H1 (cell line): Measurements from ENCODE around the gene NAT8L. TPM values are rescaled to one million over a fixed set of nuclear protein-coding genes. Genes with fewer than 3 reads are reported as not detected.

Experiments used
- CEBPB ChIP-seq: IDR thresholded peaks from 2 replicates; pipeline ENCODE4 v1.6.1; 2012; ENCODE audit warnings: low read depth, low read length
- CREB1 ChIP-seq: IDR thresholded peaks from 2 replicates; pipeline ENCODE4 v1.6.1; 2012; ENCODE audit warnings: inconsistent platforms
- CTBP2 ChIP-seq: IDR thresholded peaks from 2 replicates; pipeline ENCODE4 v1.7.0; 2011; ENCODE audit warnings: borderline replicate concordance, mild to moderate bottlenecking, moderate library complexity, mixed read lengths, low read length; ENCODE audit not compliant: insufficient read depth, insufficient read length
- EZH2 ChIP-seq: fragments of 200-600 bp; sonication (generic); IDR thresholded peaks from 2 replicates; pipeline ENCODE4 v1.7.1; 2012; ENCODE audit warnings: low read depth, mild to moderate bottlenecking, moderate library complexity, low read length, inconsistent platforms; ENCODE audit not compliant: severe bottlenecking
- FOSL1 ChIP-seq: IDR thresholded peaks from 2 replicates; pipeline ENCODE4 v1.6.1; 2011; ENCODE audit warnings: mild to moderate bottlenecking, low read depth, low read length, moderate library complexity; ENCODE audit not compliant: insufficient read depth
- GTF2F1 ChIP-seq: IDR thresholded peaks from 2 replicates; pipeline ENCODE4 v1.6.1; 2012; ENCODE audit warnings: low read depth, low read length, improper control_type of control experiment, borderline replicate concordance
- MAX ChIP-seq: IDR thresholded peaks from 2 replicates; pipeline ENCODE4 v1.6.1; 2012; ENCODE audit warnings: inconsistent platforms
- RBBP5 ChIP-seq: IDR thresholded peaks from 2 replicates; pipeline ENCODE4 v1.7.1; 2012; ENCODE audit warnings: low read depth, mild to moderate bottlenecking, inconsistent platforms, low read length, moderate library complexity, borderline replicate concordance
- SAP30 ChIP-seq: fragments of 300-600 bp; sonication (generic); IDR thresholded peaks from 2 replicates; pipeline ENCODE4 v1.7.1; 2012; ENCODE audit warnings: low read length, moderate library complexity, mild to moderate bottlenecking, inconsistent platforms; ENCODE audit not compliant: insufficient read depth, insufficient replicate concordance
- SP1 ChIP-seq: IDR thresholded peaks from 2 replicates; pipeline ENCODE4 v1.6.1; 2011; ENCODE audit warnings: low read depth, low read length
- SRF ChIP-seq: IDR thresholded peaks from 2 replicates; pipeline ENCODE4 v1.6.1; 2011; ENCODE audit warnings: mild to moderate bottlenecking, low read depth, low read length, moderate library complexity
- USF2 ChIP-seq: IDR thresholded peaks from 2 replicates; pipeline ENCODE4 v1.6.1; 2011; ENCODE audit warnings: low read length, improper control_type of control experiment
- polyA plus RNA-seq, 7 experiments: library from polyadenylated mRNA; depleted of rRNA in 3 of 7; stranded (reverse) in 5 of 7; unstranded in 2 of 7; fragments of >200 nt in 5 of 7; fragments of 200-250 nt in 2 of 7; gene quantifications; 1 replicate in 5 of 7; 2 replicates in 1 of 7; 4 replicates in 1 of 7; pipeline versions ENCODE4 v1.2.1 to v1.2.3, GENCODE V29; 2011 to 2013; ENCODE audit warnings: missing spikeins in 2 of 7, mixed read lengths in 2 of 7
- total RNA-seq: library from RNA; stranded (reverse); fragmentation: NEBNext Ultra II Directional; extraction: Animal tissue kit (Norgen Biotek cat#: 25700); gene quantifications from 2 replicates; pipeline ENCODE4 v1.2.1, GENCODE V29; 2021

Gene NAT8L
- total and polyA plus RNA-seq, 2 of the 8 experiments (the other 6 are each of a cell fraction or from before 2014, with no cell fraction given): 10.8 TPM

GRCh38 chr4:2059046-2059725 lies at the start of gene NAT8L (continued):
- peak; percentile 93 for TF ChIP-seq FOSL1
- TF ChIP-seq USF2: 0 out of 2 replicates have a peak, but pooled peaks have one; percentile 19
- no peak for TF ChIP-seq CREB1
- TF ChIP-seq CTBP2: no peak
- no peak for TF ChIP-seq SAP30
- TF ChIP-seq CEBPB: no peak
- no peak for TF ChIP-seq GTF2F1
- TF ChIP-seq SP1: no peak
- no peak for TF ChIP-seq EZH2
- no peak for TF ChIP-seq RBBP5
- no peak for TF ChIP-seq SRF
- TF ChIP-seq MAX: peak; percentile 45; the same call in 1 of the 2 replicates
